HepG2 (cell line): ENCODE data around the gene EPB41L1. TPM values are rescaled to one million over a fixed set of nuclear protein-coding genes. Genes with fewer than 3 reads are reported as not detected.

Experiments used
- ATAC-seq: fragments of 200-7000 bp; cut with Tn5 transposase; 3 replicates; pipeline ENCODE4 v1.9.1; 2020; ENCODE audit warnings: mild to moderate bottlenecking, moderate library complexity
- BruUV-seq: library from RNA; stranded (reverse); fragments of 400-500 nt; replicated peaks from 2 replicates; lab custom pipeline; 2021; lab: Mats Ljungman, UMichigan
- CTCF ChIA-PET: fragments of 300-600 bp; formaldehyde crosslinking; extraction: SDS; loops from one replicate; lab custom pipeline; 2021; ENCODE audit warnings: low total read pairs, inconsistent platforms, low intra/inter-chr PET ratio; lab: Yijun Ruan, JAX
- POLR2A ChIA-PET: fragments of 350-600 bp; sonication (Branson Sonifier 250); formaldehyde crosslinking; loops from one replicate; lab custom pipeline; 2020; ENCODE audit warnings: antibody characterized with exemption, inconsistent platforms; lab: Yijun Ruan, JAX
- DNase-seq: peaks from one replicate; pipeline ENCODE4 v3.0.0-alpha.2; 2015; ENCODE audit warnings: low spot score
- FAIRE-seq: peaks from 3 replicates; lab custom pipeline; 2011; peaks lifted over from hg19 to GRCh38; lab: Jason Lieb, UNC
- H2AFZ ChIP-seq: one replicate; pipeline ENCODE4 v1.6.1; 2011; ENCODE audit warnings: low read length, inconsistent platforms
- H3K27ac ChIP-seq: fragments of 300-600 bp; 3 replicates; pipeline ENCODE4 v1.8.0; 2011; ENCODE audit warnings: mixed run types, mild to moderate bottlenecking, mixed read lengths, low read length, inconsistent platforms; ENCODE audit not compliant: insufficient read depth; ENCODE audit errors: extremely low read length
- H3K27me3 ChIP-seq, 2 experiments: fragments of 200-600 bp in 1 of 2; 2 replicates in 1 of 2; 3 replicates in 1 of 2; pipeline versions ENCODE4 v1.6.0 to v1.8.0; 2011; ENCODE audit warnings: low read length in 2 of 2, mild to moderate bottlenecking in 2 of 2, moderate library complexity in 2 of 2, inconsistent platforms in 1 of 2; ENCODE audit not compliant: insufficient read depth in 2 of 2, control insufficient read depth in 1 of 2
- H3K36me3 ChIP-seq, 2 experiments: fragments of 200-600 bp in 1 of 2; replicated peaks in 1 of 2; 2 replicates in 1 of 2; 3 replicates in 1 of 2; pipeline versions ENCODE4 v1.5.1 to v1.8.0; 2011; ENCODE audit warnings: low read length in 2 of 2, inconsistent platforms in 1 of 2; ENCODE audit not compliant: insufficient read depth in 2 of 2, control insufficient read depth in 1 of 2
- H3K4me1 ChIP-seq: 2 replicates; pipeline ENCODE4 v1.5.1; 2012; ENCODE audit warnings: low read length, inconsistent platforms; ENCODE audit not compliant: insufficient read depth
- H3K4me2 ChIP-seq: 2 replicates; pipeline ENCODE4 v1.6.0; 2011; ENCODE audit warnings: low read depth, low read length, inconsistent platforms
- H3K4me3 ChIP-seq, 3 experiments: fragments of 200-600 bp in 1 of 3; sonication (generic), shearing (Covaris generic) in 1 of 3; replicated peaks in 1 of 3; 2 replicates each; pipeline ENCODE4 v1.5.1; 2011 to 2016; ENCODE audit warnings: low read length in 3 of 3, inconsistent platforms in 2 of 3, low read depth in 2 of 3, mild to moderate bottlenecking in 2 of 3, control low read depth in 1 of 3, mixed read lengths in 1 of 3; ENCODE audit not compliant: insufficient read depth in 1 of 3
- H3K79me2 ChIP-seq: one replicate; pipeline ENCODE4 v1.6.1; 2011; ENCODE audit warnings: low read length, inconsistent platforms; ENCODE audit not compliant: insufficient read depth
- H3K9ac ChIP-seq: 2 replicates; pipeline ENCODE4 v1.6.0; 2011; ENCODE audit warnings: mild to moderate bottlenecking, low read depth, low read length, inconsistent platforms; ENCODE audit not compliant: insufficient read depth
- H3K9me3 ChIP-seq: 2 replicates; pipeline ENCODE4 v1.5.1; 2012; ENCODE audit warnings: mild to moderate bottlenecking, low read length
- H4K20me1 ChIP-seq: 2 replicates; pipeline ENCODE4 v1.6.0; 2011; ENCODE audit warnings: inconsistent platforms, mild to moderate bottlenecking, low read length, moderate library complexity; ENCODE audit not compliant: insufficient read depth
- CBX5 ChIP-seq: sonication (generic); formaldehyde crosslinking; IDR thresholded peaks from 2 replicates; pipeline ENCODE4 v1.4.0; 2020; ENCODE audit warnings: missing genetic modification reagents, borderline replicate concordance
- CEBPB ChIP-seq: IDR thresholded peaks from 2 replicates; pipeline ENCODE4 v1.6.1; 2011; ENCODE audit warnings: low read depth, low read length, improper control_type of control experiment, borderline replicate concordance
- DPF2 ChIP-seq: sonication (generic); formaldehyde crosslinking; IDR thresholded peaks from 2 replicates; pipeline ENCODE4 v1.4.0; 2020; ENCODE audit warnings: mild to moderate bottlenecking, low read depth, missing genetic modification reagents, borderline replicate concordance
- FOSL2 ChIP-seq: sonication (generic); formaldehyde crosslinking; IDR thresholded peaks from 2 replicates; pipeline ENCODE4 v1.4.0; 2020; ENCODE audit warnings: missing genetic modification reagents
- GMEB2 ChIP-seq: IDR thresholded peaks from 2 replicates; pipeline ENCODE4 v1.6.1; 2016; ENCODE audit warnings: missing biosample characterization, missing genetic modification reagents, low read depth
- HCFC1 ChIP-seq: fragments of 150-350 bp; IDR thresholded peaks from 2 replicates; pipeline ENCODE4 v1.6.1; 2014; ENCODE audit warnings: low read depth, low read length
- PRDM15 ChIP-seq: sonication (generic); formaldehyde crosslinking; IDR thresholded peaks from 2 replicates; pipeline ENCODE4 v1.4.0; 2020; ENCODE audit warnings: missing genetic modification reagents
- PRMT3 ChIP-seq: sonication (generic); formaldehyde crosslinking; IDR thresholded peaks from 2 replicates; pipeline ENCODE4 v1.8.1; 2022; ENCODE audit warnings: low read depth, mild to moderate bottlenecking, moderate library complexity, missing genetic modification reagents, borderline replicate concordance
- SALL1 ChIP-seq: sonication (generic); formaldehyde crosslinking; IDR thresholded peaks from 2 replicates; pipeline ENCODE4 v1.8.0; 2022; ENCODE audit warnings: mild to moderate bottlenecking, missing genetic modification reagents
- TAF15 ChIP-seq: fragments of 200-400 bp; formaldehyde crosslinking; IDR thresholded peaks from one replicate; pipeline ENCODE4 v1.6.1; 2018; ENCODE audit warnings: mild to moderate bottlenecking, low read depth, low read length; ENCODE audit not compliant: poor library complexity, severe bottlenecking
- ZBTB14 ChIP-seq: sonication (generic); formaldehyde crosslinking; IDR thresholded peaks from 2 replicates; pipeline ENCODE4 v1.4.0; 2020; ENCODE audit warnings: missing genetic modification reagents
- ZBTB42 ChIP-seq: sonication (generic); formaldehyde crosslinking; IDR thresholded peaks from 2 replicates; pipeline ENCODE4 v1.5.0; 2020; ENCODE audit warnings: mild to moderate bottlenecking, missing genetic modification reagents
- ZMYM3 ChIP-seq: sonication (generic); formaldehyde crosslinking; IDR thresholded peaks from 2 replicates; pipeline ENCODE4 v1.5.1; 2020; ENCODE audit warnings: mild to moderate bottlenecking, missing genetic modification reagents
- ZNF382 ChIP-seq: sonication (generic); formaldehyde crosslinking; IDR thresholded peaks from 2 replicates; pipeline ENCODE4 v1.5.0; 2020; ENCODE audit warnings: missing genetic modification reagents, mild to moderate bottlenecking, borderline replicate concordance
- ZNF713 ChIP-seq: sonication (generic); formaldehyde crosslinking; IDR thresholded peaks from 2 replicates; pipeline ENCODE4 v1.4.0; 2020; ENCODE audit warnings: mild to moderate bottlenecking, missing genetic modification reagents
- ZNF747 ChIP-seq: sonication (generic); formaldehyde crosslinking; IDR thresholded peaks from 2 replicates; pipeline ENCODE4 v1.8.1; 2023; ENCODE audit warnings: missing genetic modification reagents, mild to moderate bottlenecking, borderline replicate concordance
- ZUFSP ChIP-seq: sonication (generic); formaldehyde crosslinking; IDR thresholded peaks from 2 replicates; pipeline ENCODE4 v1.9.0; 2021; ENCODE audit warnings: missing genetic modification reagents, mild to moderate bottlenecking, borderline replicate concordance
- WGBS: methylation state at CpG from one replicate; pipeline ENCODE4 v1.1.6; 2017; ENCODE audit warnings: low lambda C conversion rate; 5-methylcytosine and 5-hydroxymethylcytosine counted together
- in situ Hi-C: cut with HindIII; loops from 2 replicates; pipeline ENCODE4 v1.10.0; 2017; ENCODE audit warnings: low pct_unique_long_range_greater_than_20kb; ENCODE audit not compliant: extremely low pct_ligation_motif_present
- intact Hi-C: fragments of 100-400 bp; cut with micrococcal nuclease; formaldehyde crosslinking; loops from one replicate; pipeline ENCODE4 v1.10.0; 2022; ENCODE audit not compliant: unreplicated experiment
- polyA plus RNA-seq, 8 experiments: library from polyadenylated mRNA; depleted of rRNA in 3 of 8; stranded (reverse) in 7 of 8; unstranded in 1 of 8; fragments of >200 nt; fragmentation: Illumina TruSeq in 4 of 8; extraction: Trizol in 4 of 8; gene quantifications; 2 replicates each; pipeline versions ENCODE4 v1.2.1 to v1.2.3, GENCODE V29; 2011 to 2016; ENCODE audit warnings: low read depth in 4 of 8, missing spikeins in 1 of 8, mixed read lengths in 1 of 8; ENCODE audit not compliant: insufficient read depth in 1 of 8
- total RNA-seq, 5 experiments: library from RNA; depleted of rRNA; stranded (reverse); fragments of >200 nt; fragmentation: Illumina TruSeq; extraction: Trizol; gene quantifications; 2 replicates each; pipeline ENCODE4 v1.2.3, GENCODE V29; 2016; ENCODE audit warnings: low read depth in 1 of 5

Gene EPB41L1
- total and polyA plus RNA-seq, 2 of the 13 experiments (the other 11 are each of a cell fraction or from before 2014, with no cell fraction given), result 16.7 to 39.0 TPM

GRCh38 chr20:36125097-36125496 lies 29.4 kb upstream of the EPB41L1 start:
- no TSS peak for BruUV-seq
- no peak for TF ChIP-seq PRDM15 (CRISPR knock-in tag)
- TF ChIP-seq ZNF382, result no peak
- TF ChIP-seq PRMT3 (CRISPR knock-in tag), result no peak
- TF ChIP-seq GMEB2 (CRISPR knock-in tag), result no peak
- TF ChIP-seq ZMYM3 (CRISPR knock-in tag), result no peak
- TF ChIP-seq FOSL2, result no peak
- TF ChIP-seq HCFC1, result no peak
- TF ChIP-seq CBX5 (CRISPR knock-in tag), result no peak
- TF ChIP-seq ZNF747, result no peak
- TF ChIP-seq ZUFSP (CRISPR knock-in tag), result no peak
- TF ChIP-seq ZBTB42 (CRISPR knock-in tag), result no peak
- TF ChIP-seq CEBPB, result no peak
- no peak for TF ChIP-seq TAF15
- no peak for TF ChIP-seq ZBTB14
- TF ChIP-seq ZNF713 (CRISPR knock-in tag), result no peak
- TF ChIP-seq DPF2, result no peak
- TF ChIP-seq SALL1, result no peak

More at GRCh38 chr20:36125097-36125496, 29.4 kb upstream of the EPB41L1 start:
- in situ Hi-C loops, result no loop called here
- Histone ChIP-seq H3K4me3 (no peak overlapping the region), H3K27me3 (peaks cover 6 to 62% of the 10 kb centered on the region in 2 experiments; a peak in 3 of 5 replicates), H3K9me3 (no peaks in the 10 kb centered on the region), H4K20me1 (no peaks in the 10 kb centered on the region), H3K27ac (no peak overlapping the region), H3K36me3 (no peaks in the 10 kb centered on the region), H3K9ac (no peak overlapping the region), H3K4me1 (no peaks in the 10 kb centered on the region), H2AFZ (no peak overlapping the region), H3K79me2 (no peaks in the 10 kb centered on the region), H3K4me2 (no peak overlapping the region)
- FAIRE-seq, result no peak
- intact Hi-C loops, result no loop called here
- DNase-seq, result no peak
- ChIA-PET POLR2A (no interaction called here), CTCF (no interaction called here)
- no peak for ATAC-seq
- WGBS, result 24% methylated on average over 3 of the region's 3 CpGs
